Brain pericyte (primary cell): ENCODE data around the gene PRDM10.
"Not testable (repeated sequence)": the region's sequence is repeated elsewhere in the genome, so short reads cannot be mapped to it uniquely, and the experiment has no call there.

ENCODE experiments used
- DNase-seq: peaks from one replicate; pipeline ENCODE4 v3.0.0-alpha.2; 2012; ENCODE audit warnings: low read depth, low spot score

Gene PRDM10

DNA sequence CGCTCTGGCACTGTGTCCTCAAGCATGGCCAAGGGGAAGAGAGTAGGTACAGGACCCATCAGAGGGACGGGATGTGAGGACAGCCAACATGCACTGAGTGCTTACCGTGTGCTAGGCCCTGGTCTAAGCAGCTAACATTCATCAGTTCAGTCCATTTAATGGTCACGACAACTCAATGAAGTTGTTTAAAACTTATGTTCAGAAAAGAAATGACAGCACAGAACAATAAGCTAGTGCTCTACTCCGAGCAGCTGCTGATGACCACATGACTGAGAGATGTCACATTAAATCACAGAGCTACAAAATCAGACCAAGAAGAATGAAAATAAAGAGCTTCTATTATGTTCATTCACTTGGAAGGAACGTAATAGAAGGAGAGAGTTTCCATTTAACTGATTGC, 26.3 kb downstream of the PRDM10 start:
- DNase-seq, result no peak

DNA sequence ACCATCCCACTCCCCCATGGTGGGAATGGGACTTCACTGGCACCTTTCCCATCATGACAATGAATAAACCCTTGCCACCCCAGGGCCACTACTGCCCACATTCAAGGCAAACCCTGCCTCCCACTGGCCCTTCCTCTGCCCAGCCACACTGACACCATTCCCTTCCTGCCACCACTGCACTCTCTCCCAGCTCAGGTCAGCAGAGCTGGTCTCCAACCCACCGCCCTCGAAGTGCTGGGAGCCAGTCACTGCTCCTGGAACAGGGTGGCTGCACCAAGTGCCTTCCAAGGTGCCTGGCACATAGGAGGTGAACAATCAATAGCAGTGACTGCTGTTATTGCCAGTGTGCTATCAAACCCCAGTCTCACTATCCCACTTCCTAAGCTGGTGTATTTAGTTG, 27.1 kb downstream of the PRDM10 start:
- no peak for DNase-seq

- DNase-seq, result no peak
These were observed 28.0 kb downstream of the PRDM10 start for GRCh38 chr11:129974672-129975071.

- DNase-seq, result no peak
These were observed 28.4 kb downstream of the PRDM10 start for GRCh38 chr11:129974237-129974636.

- DNase-seq, result no peak
These were observed 28.8 kb downstream of the PRDM10 start for GRCh38 chr11:129973809-129974208.

DNA sequence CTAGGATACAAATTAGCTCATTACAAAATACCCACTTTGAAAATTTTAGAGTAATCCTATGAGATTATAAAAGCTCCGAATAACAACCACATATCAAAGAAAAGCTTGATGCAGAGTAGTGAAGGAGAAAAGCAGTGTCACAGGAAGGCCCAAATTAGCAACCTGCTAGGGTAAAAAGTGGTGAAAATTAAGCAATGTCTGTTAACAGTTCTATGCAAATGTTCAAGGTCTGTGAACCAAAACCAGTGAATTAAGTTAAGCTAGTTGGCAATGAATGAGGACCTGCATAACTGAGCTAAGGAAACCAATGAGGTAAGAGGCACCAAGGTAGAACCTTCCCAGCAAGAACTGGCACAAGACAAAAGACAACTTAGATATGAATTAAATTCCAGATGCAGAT, 29.6 kb downstream of the PRDM10 start:
- no peak for DNase-seq

DNA sequence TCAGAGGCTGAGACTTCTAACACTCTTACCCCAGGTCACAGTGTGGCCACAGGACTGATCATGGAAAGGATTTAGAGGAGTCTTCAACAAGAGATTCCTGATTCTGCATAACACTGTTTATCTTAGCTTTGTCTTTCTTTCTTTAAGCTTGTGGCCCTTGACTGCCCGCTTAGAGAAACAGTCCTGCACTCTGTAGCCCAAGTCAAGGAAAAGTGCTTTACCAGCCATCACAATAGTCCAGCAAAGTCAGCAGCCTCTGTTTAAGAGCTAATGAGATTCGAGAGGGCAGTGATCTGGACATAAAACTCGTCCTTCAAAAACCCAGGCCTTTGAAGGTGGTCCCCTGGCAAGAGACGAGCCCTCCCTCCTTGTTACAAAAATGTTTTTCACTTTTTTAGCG, 30.0 kb downstream of the PRDM10 start:
- no peak for DNase-seq

DNA sequence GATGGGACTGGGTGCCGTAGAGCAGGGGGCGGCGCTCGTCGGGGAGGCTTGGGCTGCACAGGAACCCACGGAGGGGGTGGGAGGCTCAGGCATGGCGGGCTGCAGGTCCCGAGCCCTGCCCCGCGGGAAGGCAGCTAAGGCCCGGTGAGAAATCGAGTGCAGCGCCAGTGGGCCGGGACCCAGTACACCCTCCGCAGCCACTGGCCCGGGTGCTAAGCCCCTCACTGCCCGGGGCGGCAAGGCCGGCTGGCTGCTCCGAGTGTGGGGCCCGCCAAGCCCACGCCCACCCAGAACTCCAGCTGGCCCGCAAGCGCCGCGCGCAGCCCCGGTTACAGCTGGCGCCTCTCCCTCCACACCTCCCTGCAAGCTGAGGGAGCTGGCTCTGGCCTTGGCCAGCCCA, 30.8 kb downstream of the PRDM10 start:
- DNase-seq, result not testable (repeated sequence)

DNA sequence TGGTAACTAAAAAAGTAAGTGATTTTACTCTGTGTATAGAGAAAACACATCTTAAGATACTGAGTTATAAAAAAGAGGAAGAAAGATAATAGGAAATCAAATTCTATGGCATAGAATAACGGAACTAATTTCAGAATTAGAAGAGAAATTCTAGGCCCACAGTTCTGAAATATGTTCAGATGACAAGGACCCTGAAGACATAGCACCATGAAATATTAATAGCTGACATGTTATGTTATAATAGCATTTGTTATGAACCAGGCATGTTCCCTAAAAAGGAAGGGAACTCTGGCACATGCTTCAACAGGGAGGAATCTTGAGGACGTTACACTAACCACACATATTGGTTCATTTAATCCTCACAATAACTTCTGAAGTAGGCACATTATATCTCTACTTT, 32.7 kb downstream of the PRDM10 start:
- DNase-seq, result no peak

- DNase-seq, result no peak
These were observed 33.8 kb downstream of the PRDM10 start for GRCh38 chr11:129968591-129969419.

DNA sequence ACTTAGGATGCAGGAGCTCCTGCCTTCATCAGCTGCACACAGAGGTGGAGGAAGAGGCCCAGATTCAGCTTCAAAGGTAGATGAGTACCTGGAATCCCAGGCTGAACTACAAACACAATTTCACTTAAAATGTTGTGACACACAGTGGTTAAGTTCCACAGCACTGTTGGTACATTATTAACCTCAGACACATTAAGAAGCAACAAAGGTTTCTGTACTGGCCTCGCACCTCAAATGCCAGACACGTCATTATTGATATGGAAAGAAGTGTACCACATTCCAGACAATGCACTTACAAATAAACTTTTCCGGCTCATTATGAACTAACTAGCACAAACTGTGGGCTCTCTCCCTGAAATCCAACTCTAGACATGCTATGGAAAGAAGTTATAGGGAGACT, 34.6 kb downstream of the PRDM10 start:
- DNase-seq, result no peak

DNA sequence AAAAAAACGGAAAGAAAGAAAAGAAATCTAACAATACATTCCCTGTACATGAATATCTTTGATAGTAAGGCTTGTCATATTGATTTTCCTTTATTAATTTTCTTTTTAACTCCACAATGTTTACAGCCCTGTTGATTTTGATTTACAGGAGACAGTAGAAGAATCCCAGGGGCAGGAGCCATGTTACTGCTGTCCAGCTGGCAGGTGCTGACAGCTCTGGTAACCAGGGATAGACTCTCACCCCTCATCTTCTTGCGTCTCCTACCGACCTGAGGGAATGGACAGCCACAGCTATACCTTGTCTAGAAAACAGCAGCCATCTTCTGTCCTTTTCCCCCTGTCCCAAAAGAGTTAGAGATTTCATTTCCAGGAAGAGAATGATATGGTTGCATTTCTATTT, 37.4 kb downstream of the PRDM10 start:
- no peak for DNase-seq

GRCh38 chr11:129960216-129961214, 42.1 kb downstream of the PRDM10 start:
- DNase-seq, result peak; percentile 16

GRCh38 chr11:129959687-129960086, 42.9 kb downstream of the PRDM10 start:
- no peak for DNase-seq

DNA sequence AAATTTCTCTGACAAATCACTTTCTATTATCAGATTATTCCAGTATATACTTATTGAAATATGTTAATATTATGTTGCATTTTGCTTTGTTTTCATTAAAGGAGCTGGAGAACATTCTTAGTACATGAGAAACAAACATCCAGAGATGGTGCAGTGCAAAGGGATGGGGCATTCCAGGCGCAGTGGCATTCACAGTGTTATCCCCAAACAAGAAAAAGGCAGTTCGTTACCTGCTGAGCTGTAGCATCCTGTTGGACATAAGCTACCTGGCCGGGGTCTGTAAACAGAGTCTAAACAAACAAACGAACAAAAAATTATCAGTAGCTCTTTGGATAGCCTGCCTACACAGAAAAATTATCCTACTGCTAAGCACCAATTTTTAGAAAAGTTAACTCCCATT, 47.4 kb downstream of the PRDM10 start:
- no peak for DNase-seq

GRCh38 chr11:129954703-129955102, 47.9 kb downstream of the PRDM10 start:
- not testable (repeated sequence) for DNase-seq

GRCh38 chr11:129951866-129952262, 50.8 kb downstream of the PRDM10 start:
- DNase-seq, result no peak

DNA sequence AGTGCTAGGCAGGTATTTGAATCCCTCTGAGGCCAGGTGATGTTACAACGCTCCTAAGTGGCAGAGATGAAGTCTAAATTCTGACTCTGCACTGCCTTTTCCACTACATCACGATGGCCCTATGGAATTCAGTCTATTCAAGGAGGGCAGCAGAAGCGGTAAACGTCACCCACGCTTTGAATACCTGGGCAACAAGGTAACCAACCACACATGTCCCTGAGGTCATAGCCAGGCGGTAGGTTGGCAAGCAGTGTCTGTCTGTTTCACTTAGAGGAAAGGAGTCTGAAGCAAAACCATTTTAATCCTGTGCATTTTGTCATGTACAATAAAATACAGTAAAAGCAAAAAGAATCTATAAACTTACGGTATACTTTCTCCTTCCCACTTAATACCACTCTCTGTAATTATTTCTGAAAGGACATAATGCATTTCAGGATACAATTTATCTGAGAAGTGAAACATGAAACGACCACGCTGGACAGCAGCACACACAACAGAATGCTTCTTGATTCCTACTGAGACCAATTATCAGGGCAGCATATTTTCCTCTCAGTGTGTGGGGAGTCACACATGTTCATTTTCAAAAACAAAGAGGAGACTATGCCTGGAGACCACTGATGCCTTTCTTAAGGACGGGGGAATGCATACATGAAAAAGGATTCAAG, 51.3 kb downstream of the PRDM10 start:
- no peak for DNase-seq

- no peak for DNase-seq
These were observed 52.2 kb downstream of the PRDM10 start for GRCh38 chr11:129950101-129951091.

GRCh38 chr11:129948926-129949466, 53.6 kb downstream of the PRDM10 start:
- no peak for DNase-seq
